ENCODE results near the gene STK32C. TPM values are rescaled to one million over a fixed set of nuclear protein-coding genes. Genes with fewer than 3 reads are reported as not detected.
A peak's percentile ranks its signal among the peaks of the same experiment; 100 is the strongest.

Gene STK32C
- polyA plus RNA-seq, 2 of the 4 experiments (the other 2 are of a cell fraction), result 29.9 to 43.6 TPM

DNA sequence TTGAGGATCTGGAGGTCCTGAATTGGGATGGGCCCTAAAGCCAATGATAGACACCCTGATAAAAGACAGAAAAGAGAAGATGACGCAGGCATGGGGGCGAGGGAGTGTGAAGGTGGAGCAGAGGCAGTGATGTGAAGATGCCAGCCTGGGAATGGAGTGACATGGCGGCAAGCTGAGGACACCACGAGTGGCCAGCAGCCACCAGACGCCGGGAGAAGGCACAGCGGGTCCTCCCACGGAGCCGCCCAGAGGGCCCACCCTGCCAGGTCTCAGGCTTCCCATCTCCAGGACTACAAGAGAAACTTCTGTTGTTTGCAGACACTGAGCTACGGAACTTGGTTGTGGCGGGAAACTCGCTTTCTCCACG is 76.1 kb downstream of the STK32C start:
- ChIA-PET POLR2A (no interaction called here), CTCF (no interaction called here)
- FAIRE-seq (no peak), ATAC-seq (no peak), DNase-seq (ENCODE audit: low read depth in 1 of 2, low spot score in 1 of 2) (no peak)
- 94% methylated on average over 13 of the region's 13 CpGs for whole genome bisulfite sequencing (ENCODE audit: missing lambda C conversion rate)
- no peak overlapping the region for H3K4me2 ChIP-seq
- TF ChIP-seq, protein P1, sequence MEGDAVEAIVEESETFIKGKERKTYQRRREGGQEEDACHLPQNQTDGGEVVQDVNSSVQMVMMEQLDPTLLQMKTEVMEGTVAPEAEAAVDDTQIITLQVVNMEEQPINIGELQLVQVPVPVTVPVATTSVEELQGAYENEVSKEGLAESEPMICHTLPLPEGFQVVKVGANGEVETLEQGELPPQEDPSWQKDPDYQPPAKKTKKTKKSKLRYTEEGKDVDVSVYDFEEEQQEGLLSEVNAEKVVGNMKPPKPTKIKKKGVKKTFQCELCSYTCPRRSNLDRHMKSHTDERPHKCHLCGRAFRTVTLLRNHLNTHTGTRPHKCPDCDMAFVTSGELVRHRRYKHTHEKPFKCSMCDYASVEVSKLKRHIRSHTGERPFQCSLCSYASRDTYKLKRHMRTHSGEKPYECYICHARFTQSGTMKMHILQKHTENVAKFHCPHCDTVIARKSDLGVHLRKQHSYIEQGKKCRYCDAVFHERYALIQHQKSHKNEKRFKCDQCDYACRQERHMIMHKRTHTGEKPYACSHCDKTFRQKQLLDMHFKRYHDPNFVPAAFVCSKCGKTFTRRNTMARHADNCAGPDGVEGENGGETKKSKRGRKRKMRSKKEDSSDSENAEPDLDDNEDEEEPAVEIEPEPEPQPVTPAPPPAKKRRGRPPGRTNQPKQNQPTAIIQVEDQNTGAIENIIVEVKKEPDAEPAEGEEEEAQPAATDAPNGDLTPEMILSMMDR (IDR thresholded peaks at IDR 0.05), result no peak
- no peak for TF ChIP-seq POLR2A (IDR thresholded peaks at IDR 0.05; ENCODE audit: low read length)
- TF ChIP-seq ZSCAN20 (CRISPR knock-in tag; IDR thresholded peaks at IDR 0.05), result no peak
- H3K4me3 ChIP-seq, result no peak overlapping the region
- H3K27ac ChIP-seq, result no peak overlapping the region
- no peaks in the 10 kb centered on the region for H3K4me1 ChIP-seq
- no peaks in the 10 kb centered on the region for H3K9me3 ChIP-seq

DNA sequence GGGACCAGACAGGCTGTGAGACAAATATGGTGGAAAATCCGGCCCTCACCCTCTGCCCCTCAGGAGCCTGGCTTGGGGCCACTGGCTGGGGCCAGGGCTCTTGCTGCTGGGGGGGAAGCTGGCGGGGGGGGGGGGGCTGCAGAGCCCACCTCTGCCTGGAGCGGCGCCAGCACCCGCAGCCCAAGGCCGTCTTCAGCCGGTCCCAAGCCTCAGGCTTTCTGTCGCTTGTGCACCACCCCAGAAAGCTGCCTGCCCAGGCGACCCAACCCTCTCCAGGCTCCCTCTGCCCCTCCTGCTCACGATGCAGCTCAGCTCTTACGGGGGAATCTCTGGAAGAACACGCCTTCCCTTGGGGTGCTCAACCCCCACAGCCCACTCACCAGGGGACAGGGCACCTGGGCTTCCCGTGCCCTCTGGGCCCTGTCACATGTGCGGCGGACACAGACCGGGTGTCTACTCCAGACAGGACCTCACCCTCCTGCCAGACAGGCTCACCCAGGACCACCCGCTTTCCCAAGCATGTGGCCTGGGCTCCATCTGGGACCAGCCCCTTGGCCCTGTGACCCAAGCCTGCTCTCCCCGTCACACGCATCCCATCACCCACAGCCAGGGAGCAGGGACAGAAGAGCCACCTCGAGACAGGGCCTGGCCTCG is 77.1 kb downstream of the STK32C start:
- Histone ChIP-seq H3K4me1 (no peaks in the 10 kb centered on the region), H3K4me2 (no peak overlapping the region), H3K27ac (no peak overlapping the region; a peak in 1 of 6 replicates), H3K9me3 (no peaks in the 10 kb centered on the region), H3K4me3 (no peak overlapping the region)
- 88% methylated on average over 16 of the region's 21 CpGs for WGBS (ENCODE audit: missing lambda C conversion rate)
- ATAC-seq (no peak; a peak in 1 of 6 replicates), FAIRE-seq (no peak), DNase-seq (ENCODE audit: low read depth in 1 of 2, low spot score in 1 of 2) (no peak)
- ChIA-PET CTCF (no interaction called here), POLR2A (no interaction called here)
- no peak for TF ChIP-seq HOXB13 (CRISPR knock-in tag; IDR thresholded peaks at IDR 0.05; ENCODE audit: low read depth)

DNA sequence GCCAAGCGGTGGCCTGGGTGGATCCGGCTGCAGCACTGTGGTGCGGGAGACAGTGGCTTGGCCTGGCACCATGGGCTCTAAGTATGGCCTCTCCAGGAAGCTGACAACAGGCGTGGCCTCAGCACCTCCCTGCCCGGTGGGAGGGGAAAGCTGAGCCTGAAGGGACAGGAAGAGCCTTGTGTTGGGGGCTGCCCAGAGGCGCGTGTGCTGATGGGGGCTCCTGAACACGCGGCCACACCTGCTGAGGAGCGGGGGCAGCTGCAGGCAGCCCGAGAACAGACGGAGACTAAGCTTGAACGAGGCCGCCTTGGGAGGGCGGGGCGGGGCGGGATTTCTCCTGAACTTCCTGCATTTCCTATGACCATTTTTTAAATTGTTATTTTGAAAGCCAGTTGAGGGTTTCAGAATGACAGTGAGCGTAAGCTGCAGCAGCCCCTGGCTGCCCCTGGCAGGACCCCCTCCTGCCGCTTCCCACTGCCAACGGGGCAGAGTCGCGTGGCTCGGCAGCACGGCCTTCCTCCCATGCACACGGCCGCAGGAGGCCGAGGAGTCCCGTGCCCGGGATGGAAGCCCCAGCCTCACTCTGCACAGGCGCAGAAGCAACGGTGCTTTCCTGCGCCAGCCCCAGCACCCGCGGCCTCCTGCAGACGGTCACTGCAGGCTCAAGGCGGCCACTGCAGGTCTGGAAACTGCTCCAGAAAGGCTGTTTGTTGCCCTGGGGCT is 77.8 kb downstream of the STK32C start:
- FAIRE-seq, result no peak
- CTCF ChIA-PET, result interaction anchor here (0.9 kb wide), 1 partner anchor 131 kb away, joined by 3 read pairs; no protein-coding TSS in a partner anchor
- DNase-seq (ENCODE audit: low read depth in 1 of 2, low spot score in 1 of 2), result no peak
- TF ChIP-seq RARB (CRISPR knock-in tag; IDR thresholded peaks at IDR 0.05) (no peak), ZNF302 (CRISPR knock-in tag; IDR thresholded peaks at IDR 0.05) (no peak), NR3C1 (IDR thresholded peaks at IDR 0.05) (no peak), MAX (IDR thresholded peaks at IDR 0.05) (no peak), POLR2A (IDR thresholded peaks at IDR 0.05; ENCODE audit: low read length) (no peak), MAFK (IDR thresholded peaks at IDR 0.05; ENCODE audit: partially characterized antibody) (no peak), HOXA7 (CRISPR knock-in tag; IDR thresholded peaks at IDR 0.05) (no peak), RFX5 (IDR thresholded peaks at IDR 0.05) (no peak), CHD4 (IDR thresholded peaks at IDR 0.05; ENCODE audit: borderline replicate concordance) (no peak), CHD2 (IDR thresholded peaks at IDR 0.05; ENCODE audit: low read length, partially characterized antibody) (no peak), USF2 (IDR thresholded peaks at IDR 0.05) (no peak), NFE2L2 (conservative IDR thresholded peaks at IDR 0.05; ENCODE audit: low read length) (no peak), CBX2 (IDR thresholded peaks at IDR 0.05; ENCODE audit: borderline replicate concordance, low read depth) (no peak), JUNB (IDR thresholded peaks at IDR 0.05) (no peak)
- no peaks in the 10 kb centered on the region for H3K9me3 ChIP-seq
- no peak overlapping the region for H3K4me3 ChIP-seq
- no peaks in the 10 kb centered on the region for H3K4me1 ChIP-seq
- no peak overlapping the region; a peak in 1 of 6 replicates for H3K27ac ChIP-seq
- POLR2A ChIA-PET, result no interaction called here
- 94% methylated on average over 26 of the region's 36 CpGs for WGBS (ENCODE audit: missing lambda C conversion rate)
- H3K4me2 ChIP-seq, result no peak overlapping the region
- peak in 1 of 2 experiments; percentile 22; a peak in 2 of 6 replicates for ATAC-seq

DNA sequence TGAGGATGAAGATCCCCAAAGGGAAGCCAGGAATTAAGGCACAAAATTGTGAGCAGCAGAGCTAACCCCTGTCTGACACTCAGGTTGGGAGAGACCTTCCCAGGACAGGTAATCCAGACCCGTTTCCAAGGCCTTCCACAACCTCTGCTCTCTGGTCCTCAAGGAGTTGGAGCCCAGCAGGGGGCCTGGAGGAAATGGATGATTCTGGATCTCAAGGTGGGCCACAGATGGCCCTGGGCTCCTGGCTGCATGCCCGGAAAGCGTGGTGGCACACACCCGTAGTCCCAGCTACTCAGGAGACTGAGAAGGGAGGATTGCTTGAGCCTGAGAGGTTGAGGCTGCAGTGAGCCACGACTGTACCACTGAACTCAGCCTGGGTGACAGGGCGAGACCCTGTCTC is 78.7 kb downstream of the STK32C start:
- DNase-seq (ENCODE audit: low read depth in 1 of 2, low spot score in 1 of 2), result no peak
- WGBS (ENCODE audit: missing lambda C conversion rate), result 79% methylated on average over 6 of the region's 6 CpGs
- Histone ChIP-seq H3K9me3 (no peaks in the 10 kb centered on the region), H3K4me3 (no peak overlapping the region), H3K4me2 (no peak overlapping the region), H3K4me1 (no peaks in the 10 kb centered on the region), H3K27ac (no peak overlapping the region)
- POLR2A ChIA-PET, result no interaction called here
- no peak for FAIRE-seq
- CTCF ChIA-PET, result interaction anchor here (0.8 to 0.9 kb wide), 2 partner anchors 31 to 132 kb away, joined by 3 read pairs; no protein-coding TSS in a partner anchor
- ATAC-seq, result no peak
- TF ChIP-seq MAFK (IDR thresholded peaks at IDR 0.05; ENCODE audit: partially characterized antibody), result no peak
- TF ChIP-seq SREBF2 (IDR thresholded peaks at IDR 0.05), result no peak
- no peak for TF ChIP-seq HOXA7 (CRISPR knock-in tag; IDR thresholded peaks at IDR 0.05)
- no peak for TF ChIP-seq EHMT2 (IDR thresholded peaks at IDR 0.05; ENCODE audit: low read depth)
- no peak for TF ChIP-seq JUN (IDR thresholded peaks at IDR 0.05)
- no peak for TF ChIP-seq FOSL2 (IDR thresholded peaks at IDR 0.05)
- TF ChIP-seq FOSL2 (CRISPR knock-in tag; IDR thresholded peaks at IDR 0.05), result no peak
- no peak for TF ChIP-seq RFX5 (IDR thresholded peaks at IDR 0.05)
- TF ChIP-seq, protein P2, sequence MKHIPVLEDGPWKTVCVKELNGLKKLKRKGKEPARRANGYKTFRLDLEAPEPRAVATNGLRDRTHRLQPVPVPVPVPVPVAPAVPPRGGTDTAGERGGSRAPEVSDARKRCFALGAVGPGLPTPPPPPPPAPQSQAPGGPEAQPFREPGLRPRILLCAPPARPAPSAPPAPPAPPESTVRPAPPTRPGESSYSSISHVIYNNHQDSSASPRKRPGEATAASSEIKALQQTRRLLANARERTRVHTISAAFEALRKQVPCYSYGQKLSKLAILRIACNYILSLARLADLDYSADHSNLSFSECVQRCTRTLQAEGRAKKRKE (CRISPR knock-in tag; IDR thresholded peaks at IDR 0.05; ENCODE audit: low read depth), result no peak
- TF ChIP-seq NFE2L2 (conservative IDR thresholded peaks at IDR 0.05; ENCODE audit: low read length), result no peak
- TF ChIP-seq KDM5A (IDR thresholded peaks at IDR 0.05), result no peak
- TF ChIP-seq RAD21 (conservative IDR thresholded peaks at IDR 0.05 in 1 of 2, IDR thresholded peaks at IDR 0.05 in 1 of 2), result no peak

Data from A549 (cell line).